ENCODE measurements around the gene LRRC56.

Gene LRRC56

DNA sequence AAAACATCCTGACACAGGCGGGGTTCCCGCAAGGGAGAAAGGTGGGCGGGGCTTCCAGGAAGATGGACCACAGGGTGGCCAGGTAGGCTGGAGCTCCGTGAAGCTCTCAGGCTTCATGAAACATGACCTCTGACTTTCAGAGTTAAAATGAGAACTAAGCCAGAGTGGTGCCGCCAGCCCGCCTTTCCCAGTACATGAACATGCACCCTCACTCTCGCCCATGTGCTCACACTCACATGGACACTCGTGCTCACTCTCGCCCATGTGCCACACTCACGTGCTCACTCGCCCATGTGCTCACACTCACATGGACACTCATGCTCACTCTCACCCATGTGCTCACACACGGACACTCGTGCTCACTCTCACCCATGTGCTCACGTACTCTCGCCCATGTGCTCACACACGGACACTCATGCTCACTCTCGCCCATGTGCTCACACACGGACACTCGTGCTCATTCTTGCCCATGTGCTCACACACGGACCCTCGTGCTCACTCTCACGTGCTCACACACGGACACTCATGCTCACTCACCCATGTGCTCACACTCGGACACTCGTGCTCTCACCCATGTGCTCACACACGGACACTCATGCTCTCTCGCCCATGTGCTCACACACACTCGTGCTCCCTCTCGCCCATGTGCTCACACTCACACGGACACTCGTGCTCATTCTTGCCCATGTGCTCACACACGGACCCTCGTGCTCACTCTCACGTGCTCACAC is 40.3 kb upstream of the LRRC56 start:
- TF ChIP-seq, protein P1, sequence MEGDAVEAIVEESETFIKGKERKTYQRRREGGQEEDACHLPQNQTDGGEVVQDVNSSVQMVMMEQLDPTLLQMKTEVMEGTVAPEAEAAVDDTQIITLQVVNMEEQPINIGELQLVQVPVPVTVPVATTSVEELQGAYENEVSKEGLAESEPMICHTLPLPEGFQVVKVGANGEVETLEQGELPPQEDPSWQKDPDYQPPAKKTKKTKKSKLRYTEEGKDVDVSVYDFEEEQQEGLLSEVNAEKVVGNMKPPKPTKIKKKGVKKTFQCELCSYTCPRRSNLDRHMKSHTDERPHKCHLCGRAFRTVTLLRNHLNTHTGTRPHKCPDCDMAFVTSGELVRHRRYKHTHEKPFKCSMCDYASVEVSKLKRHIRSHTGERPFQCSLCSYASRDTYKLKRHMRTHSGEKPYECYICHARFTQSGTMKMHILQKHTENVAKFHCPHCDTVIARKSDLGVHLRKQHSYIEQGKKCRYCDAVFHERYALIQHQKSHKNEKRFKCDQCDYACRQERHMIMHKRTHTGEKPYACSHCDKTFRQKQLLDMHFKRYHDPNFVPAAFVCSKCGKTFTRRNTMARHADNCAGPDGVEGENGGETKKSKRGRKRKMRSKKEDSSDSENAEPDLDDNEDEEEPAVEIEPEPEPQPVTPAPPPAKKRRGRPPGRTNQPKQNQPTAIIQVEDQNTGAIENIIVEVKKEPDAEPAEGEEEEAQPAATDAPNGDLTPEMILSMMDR (IDR thresholded peaks at IDR 0.05; ENCODE audit: insufficient read depth, low read depth, low read length, missing control alignments): no peak
- no peak for DNase-seq (ENCODE audit: low read depth)
- no peak overlapping the region for H3K4me3 ChIP-seq (ENCODE audit: low read length)

- TF ChIP-seq, protein P1 (IDR thresholded peaks at IDR 0.05; ENCODE audit: insufficient read depth, low read depth, low read length, missing control alignments): no peak
- DNase-seq (ENCODE audit: low read depth): no peak
- no peak overlapping the region for H3K4me3 ChIP-seq (ENCODE audit: low read length)
These were observed 39.6 kb upstream of the LRRC56 start for GRCh38 chr11:497565-498296.

GRCh38 chr11:498297-499181 is 38.8 kb upstream of the LRRC56 start:
- DNase-seq (ENCODE audit: low read depth): no peak
- H3K4me3 ChIP-seq (ENCODE audit: low read length): no peak overlapping the region
- TF ChIP-seq, protein P1 (IDR thresholded peaks at IDR 0.05; ENCODE audit: insufficient read depth, low read depth, low read length, missing control alignments): no peak

DNA sequence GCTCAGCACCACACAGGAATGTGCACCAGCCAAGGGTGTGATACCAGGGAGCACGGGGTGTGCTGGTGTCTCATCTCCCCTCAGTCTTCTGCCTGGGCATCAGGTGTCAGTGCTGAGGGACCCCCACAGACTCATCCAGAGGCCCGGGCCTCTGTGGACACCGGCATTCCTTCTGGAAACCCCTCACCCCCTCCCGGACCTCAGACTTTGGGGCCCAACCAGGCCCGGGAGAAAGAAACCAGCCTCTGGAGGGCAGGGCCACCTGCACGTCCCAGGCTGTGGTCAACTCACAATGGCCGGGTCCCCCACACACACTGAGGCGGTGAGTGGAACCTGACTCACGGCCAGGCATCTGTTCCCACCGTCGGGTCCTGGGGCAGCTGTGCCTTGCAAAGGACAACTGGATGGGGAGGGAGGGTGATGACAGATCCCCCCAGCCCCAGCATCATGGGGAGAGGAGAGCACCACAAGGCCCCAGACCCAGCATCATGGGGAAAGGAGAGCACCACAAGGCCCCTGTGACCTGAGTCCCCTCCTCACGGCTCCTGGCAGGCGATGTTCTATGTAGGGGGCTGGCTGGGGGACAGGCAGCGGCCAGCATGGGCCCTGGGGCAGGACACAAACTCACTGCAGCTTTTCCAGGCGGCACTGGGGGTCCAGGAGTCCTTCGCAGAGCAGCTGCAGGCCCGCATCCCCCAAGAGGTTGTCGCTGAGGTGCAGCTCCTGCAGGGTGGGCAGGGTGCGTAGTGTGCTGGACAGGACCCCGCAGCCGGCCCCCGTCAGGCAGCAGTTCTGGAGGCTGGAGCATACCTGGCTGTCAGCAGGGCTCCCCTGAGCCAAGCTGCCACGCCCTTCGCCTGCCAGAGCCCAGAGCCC is 37.9 kb upstream of the LRRC56 start:
- no peak for DNase-seq (ENCODE audit: low read depth)

DNA sequence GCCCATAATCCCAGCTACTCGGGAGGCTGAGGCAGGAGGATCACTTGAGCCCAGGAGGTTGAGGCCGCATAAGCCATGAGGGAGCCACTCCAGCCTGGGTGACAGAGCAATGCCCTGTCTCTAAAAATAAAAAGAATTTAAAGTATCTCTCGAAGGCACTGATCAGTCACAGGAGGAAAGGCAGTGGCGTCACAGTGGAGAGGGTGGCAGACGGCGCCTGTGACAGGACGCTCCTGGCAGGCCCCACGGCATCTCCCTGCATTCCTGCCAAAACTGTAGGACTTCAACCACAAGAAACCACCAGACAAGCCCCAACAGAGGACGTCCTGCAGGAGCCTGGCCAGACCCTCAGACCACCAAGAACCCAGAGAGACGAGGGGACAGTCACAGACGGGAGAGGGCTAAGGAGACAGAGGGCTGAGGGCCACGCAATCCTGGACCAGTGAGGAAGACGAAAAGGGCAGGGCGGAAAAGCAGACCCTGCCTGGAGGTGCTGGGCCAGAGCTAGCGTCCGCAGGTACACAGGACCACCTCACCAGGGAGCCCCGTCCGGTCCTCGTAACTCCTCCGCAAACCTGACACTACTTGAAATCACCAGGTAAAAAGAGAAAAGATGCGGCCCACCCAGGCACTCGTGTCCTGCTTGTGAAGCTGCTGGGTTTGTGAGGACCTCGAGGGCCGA is 36.2 kb upstream of the LRRC56 start:
- no peak for DNase-seq (ENCODE audit: low read depth)
- TF ChIP-seq, protein P1 (IDR thresholded peaks at IDR 0.05; ENCODE audit: insufficient read depth, low read depth, low read length, missing control alignments): no peak
- H3K4me3 ChIP-seq (ENCODE audit: low read length): no peak overlapping the region

More for the DNA sequence above, 37.9 kb upstream of the LRRC56 start:
- H3K4me3 ChIP-seq (ENCODE audit: low read length): no peak overlapping the region
- TF ChIP-seq, protein P1 (IDR thresholded peaks at IDR 0.05; ENCODE audit: insufficient read depth, low read depth, low read length, missing control alignments): no peak

Measured in epithelial cell of esophagus (primary cell).